CD8-positive, alpha-beta memory T cell (primary cell): ENCODE data around the gene PTPRM. TPM values are rescaled to one million over a fixed set of nuclear protein-coding genes. Genes with fewer than 3 reads are reported as not detected.

Experiments
- CTCF ChIA-PET: fragments of 350-600 bp; sonication (Branson Sonifier 250); formaldehyde crosslinking; loops from one replicate; lab custom pipeline; 2021; ENCODE audit warnings: antibody characterized with exemption; lab: Charles Lee
- POLR2A ChIA-PET: fragments of 350-600 bp; sonication (Branson Sonifier 250); formaldehyde crosslinking; loops from one replicate; lab custom pipeline; 2021; ENCODE audit warnings: antibody characterized with exemption; lab: Charles Lee
- DNase-seq, 5 donors: peaks; one replicate each; pipeline versions ENCODE4 v3.0.0 to v3.0.0-alpha.2; 2020 to 2022; ENCODE audit warnings: mixed read lengths in 1 of 5
- H3K27ac ChIP-seq: one replicate; pipeline ENCODE4 v1.7.0; 2013; ENCODE audit warnings: low read depth, mild to moderate bottlenecking, low read length, moderate library complexity
- H3K27me3 ChIP-seq: 2 replicates; pipeline ENCODE4 v1.7.0; 2013; ENCODE audit warnings: low read length, mild to moderate bottlenecking; ENCODE audit not compliant: insufficient read depth, poor library complexity, severe bottlenecking
- H3K36me3 ChIP-seq: 2 replicates; pipeline ENCODE4 v1.7.0; 2013; ENCODE audit warnings: mild to moderate bottlenecking, low read length, moderate library complexity; ENCODE audit not compliant: insufficient read depth
- H3K4me1 ChIP-seq: 2 replicates; pipeline ENCODE4 v1.7.0; 2013; ENCODE audit warnings: mild to moderate bottlenecking, low read length, moderate library complexity; ENCODE audit not compliant: insufficient read depth
- H3K4me3 ChIP-seq: 2 replicates; pipeline ENCODE4 v1.7.0; 2013; ENCODE audit warnings: mild to moderate bottlenecking, low read length
- H3K9me3 ChIP-seq: 2 replicates; pipeline ENCODE4 v1.7.0; 2013; ENCODE audit warnings: mild to moderate bottlenecking, low read length
- H3K27ac Mint-ChIP-seq, 8 donors: one replicate each; pipeline ENCODE4 v1.8.0; 2020 to 2021; ENCODE audit warnings: mixed read lengths in 8 of 8, mild to moderate bottlenecking in 6 of 8, inconsistent platforms in 3 of 8, moderate library complexity in 3 of 8
- H3K27me3 Mint-ChIP-seq, 2 donors: one replicate each; pipeline ENCODE4 v1.8.0; 2020 to 2021; ENCODE audit warnings: mixed read lengths in 2 of 2, mild to moderate bottlenecking in 1 of 2, moderate library complexity in 1 of 2
- H3K36me3 Mint-ChIP-seq, 3 donors: one replicate each; pipeline ENCODE4 v1.8.0; 2020 to 2021; ENCODE audit warnings: mixed read lengths in 3 of 3, inconsistent platforms in 1 of 3, mild to moderate bottlenecking in 1 of 3
- H3K4me1 Mint-ChIP-seq, 3 donors: one replicate each; pipeline ENCODE4 v1.8.0; 2020 to 2021; ENCODE audit warnings: mixed read lengths in 3 of 3, inconsistent platforms in 1 of 3, mild to moderate bottlenecking in 1 of 3
- H3K4me3 Mint-ChIP-seq, 7 donors: one replicate each; pipeline ENCODE4 v1.8.0; 2020 to 2021; ENCODE audit warnings: mixed read lengths in 7 of 7, mild to moderate bottlenecking in 6 of 7, moderate library complexity in 4 of 7, inconsistent platforms in 2 of 7
- H3K9me3 Mint-ChIP-seq, 5 donors: one replicate each; pipeline ENCODE4 v1.8.0; 2020 to 2022; ENCODE audit warnings: mixed read lengths in 5 of 5, mild to moderate bottlenecking in 3 of 5, moderate library complexity in 2 of 5, inconsistent platforms in 1 of 5
- polyA plus RNA-seq: library from polyadenylated mRNA; unstranded; fragments of 300-500 nt; fragmentation: Illumina TruSeq; gene quantifications from one replicate; pipeline ENCODE4 v1.2.3, GENCODE V29; 2021
- total RNA-seq, 2 experiments: library from RNA; stranded (reverse); gene quantifications; one replicate each; pipeline ENCODE4 v1.2.3, GENCODE V29; 2021

Gene PTPRM
- total and polyA plus RNA-seq, 3 experiments from 2014 or later, result 3.9 to 7.4 (median 5.3) TPM

DNA sequence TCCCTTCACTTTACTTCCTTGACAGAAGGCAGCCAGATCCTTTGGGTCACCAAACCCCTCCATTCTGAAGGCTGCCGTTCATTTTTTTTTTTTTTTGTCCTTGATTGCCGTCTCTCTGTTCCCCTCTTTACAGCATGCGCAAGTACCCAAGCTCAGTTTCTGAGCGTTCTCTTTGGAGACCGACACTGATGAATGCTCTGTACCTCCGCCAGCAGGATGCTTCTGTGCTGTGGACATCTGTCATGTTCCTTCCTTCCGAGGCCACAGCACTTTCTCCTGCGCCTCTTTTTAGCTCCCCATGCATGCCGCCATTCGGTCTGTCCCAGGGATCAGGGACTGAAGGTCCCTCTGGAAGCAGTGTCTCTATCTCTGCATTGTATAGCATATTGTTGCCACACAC is 763.5 kb downstream of the PTPRM start:
- Mint-ChIP-seq H3K27ac (no peak overlapping the region), H3K9me3 (no peaks in the 10 kb centered on the region), H3K27me3 (no peaks in the 10 kb centered on the region), H3K4me3 (no peak overlapping the region), H3K36me3 (no peaks in the 10 kb centered on the region), H3K4me1 (no peaks in the 10 kb centered on the region)
- H3K9me3 ChIP-seq, result no peaks in the 10 kb centered on the region
- POLR2A ChIA-PET, result no interaction called here
- H3K27me3 ChIP-seq, result no peaks in the 10 kb centered on the region
- no peaks in the 10 kb centered on the region for H3K4me1 ChIP-seq
- H3K4me3 ChIP-seq, result no peak overlapping the region
- no peak for DNase-seq
- CTCF ChIA-PET, result no interaction called here
- H3K27ac ChIP-seq, result no peak overlapping the region
- no peaks in the 10 kb centered on the region for H3K36me3 ChIP-seq

DNA sequence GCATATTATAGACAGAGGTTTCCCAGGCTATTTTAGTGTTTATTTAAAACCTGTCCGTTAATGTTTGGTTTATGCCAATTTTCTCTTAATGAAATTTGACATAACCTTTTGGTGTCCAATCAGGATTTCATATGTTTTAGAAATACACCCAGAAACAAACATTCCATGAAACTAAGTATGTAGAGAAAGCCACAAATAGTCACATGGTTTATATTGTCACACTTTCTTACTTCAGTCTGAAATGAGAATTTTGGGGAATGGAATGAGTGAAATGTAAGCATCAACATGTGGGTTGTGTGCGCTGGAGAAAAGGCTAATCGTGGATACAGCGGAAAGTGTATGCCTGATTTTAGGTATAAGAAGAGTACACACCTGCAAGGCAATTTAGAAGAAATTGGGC is 765.2 kb downstream of the PTPRM start:
- no peaks in the 10 kb centered on the region for H3K27me3 Mint-ChIP-seq
- Histone ChIP-seq H3K9me3 (no peaks in the 10 kb centered on the region), H3K27ac (no peak overlapping the region), H3K4me1 (no peaks in the 10 kb centered on the region), H3K4me3 (no peak overlapping the region), H3K36me3 (no peaks in the 10 kb centered on the region), H3K27me3 (no peaks in the 10 kb centered on the region)
- DNase-seq, result no peak
- no peaks in the 10 kb centered on the region for H3K4me1 Mint-ChIP-seq
- ChIA-PET POLR2A (no interaction called here), CTCF (no interaction called here)
- no peak overlapping the region for H3K4me3 Mint-ChIP-seq
- H3K9me3 Mint-ChIP-seq, result no peaks in the 10 kb centered on the region
- H3K27ac Mint-ChIP-seq, result no peak overlapping the region
- H3K36me3 Mint-ChIP-seq, result no peaks in the 10 kb centered on the region

DNA sequence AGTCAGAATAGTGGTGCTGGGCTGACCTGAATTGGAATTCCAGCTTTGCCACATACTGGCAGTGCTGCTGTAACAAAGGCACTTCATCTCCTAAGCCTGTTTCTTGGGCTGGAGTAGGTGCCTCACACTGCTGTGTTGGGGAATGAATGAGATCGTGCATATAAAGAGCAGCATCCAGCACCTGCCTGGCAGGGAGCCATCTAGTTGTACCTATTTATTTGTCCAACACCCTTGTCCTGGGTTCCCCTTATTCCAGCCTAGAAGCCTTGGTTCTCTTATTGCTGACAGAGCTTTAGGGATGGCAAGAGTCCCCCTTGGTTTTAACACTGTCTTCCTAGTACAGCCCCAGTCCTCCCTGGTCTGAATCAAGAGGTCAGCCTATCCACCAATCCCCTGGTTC is 766.8 kb downstream of the PTPRM start:
- Histone ChIP-seq H3K27me3 (no peaks in the 10 kb centered on the region), H3K36me3 (no peaks in the 10 kb centered on the region), H3K27ac (no peak overlapping the region), H3K4me1 (no peaks in the 10 kb centered on the region), H3K9me3 (no peaks in the 10 kb centered on the region), H3K4me3 (no peak overlapping the region)
- H3K4me3 Mint-ChIP-seq, result no peak overlapping the region
- no peak overlapping the region for H3K27ac Mint-ChIP-seq
- no peak for DNase-seq
- peaks cover 0 to 1% of the 10 kb centered on the region in 2 donors for H3K27me3 Mint-ChIP-seq
- no peaks in the 10 kb centered on the region for H3K9me3 Mint-ChIP-seq
- no peaks in the 10 kb centered on the region for H3K36me3 Mint-ChIP-seq
- POLR2A ChIA-PET, result no interaction called here
- CTCF ChIA-PET, result no interaction called here
- H3K4me1 Mint-ChIP-seq, result no peaks in the 10 kb centered on the region

DNA sequence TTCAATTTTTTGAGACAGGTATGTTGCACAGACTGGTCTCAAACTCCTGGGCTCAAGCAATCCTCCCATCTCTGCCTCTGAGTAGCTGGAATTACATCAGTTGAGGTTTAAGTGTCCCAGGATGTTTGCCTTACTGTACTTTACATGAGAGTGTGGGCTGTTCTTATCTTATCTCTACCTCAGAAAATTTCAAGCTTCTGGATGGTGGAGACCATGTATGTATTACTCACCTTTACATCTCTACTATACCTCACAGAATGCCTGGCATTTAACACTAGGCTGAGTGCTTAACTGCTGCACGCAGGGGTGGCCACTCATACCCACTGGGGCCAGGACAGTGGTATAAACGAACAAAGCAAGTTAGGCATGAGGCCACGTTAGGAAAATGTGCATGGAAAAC is 770.1 kb downstream of the PTPRM start:
- Histone ChIP-seq H3K27me3 (no peaks in the 10 kb centered on the region), H3K9me3 (no peaks in the 10 kb centered on the region), H3K4me1 (no peaks in the 10 kb centered on the region), H3K27ac (no peak overlapping the region), H3K4me3 (no peak overlapping the region), H3K36me3 (no peaks in the 10 kb centered on the region)
- no peak for DNase-seq
- ChIA-PET POLR2A (no interaction called here), CTCF (no interaction called here)
- Mint-ChIP-seq H3K4me3 (no peak overlapping the region), H3K27ac (no peak overlapping the region), H3K36me3 (peaks cover 0 to 2% (median 0%) of the 10 kb centered on the region in 3 donors), H3K27me3 (peaks cover 0 to 1% of the 10 kb centered on the region in 2 donors), H3K9me3 (peaks cover 0 to 3% (median 0%) of the 10 kb centered on the region in 5 donors), H3K4me1 (no peaks in the 10 kb centered on the region)

DNA sequence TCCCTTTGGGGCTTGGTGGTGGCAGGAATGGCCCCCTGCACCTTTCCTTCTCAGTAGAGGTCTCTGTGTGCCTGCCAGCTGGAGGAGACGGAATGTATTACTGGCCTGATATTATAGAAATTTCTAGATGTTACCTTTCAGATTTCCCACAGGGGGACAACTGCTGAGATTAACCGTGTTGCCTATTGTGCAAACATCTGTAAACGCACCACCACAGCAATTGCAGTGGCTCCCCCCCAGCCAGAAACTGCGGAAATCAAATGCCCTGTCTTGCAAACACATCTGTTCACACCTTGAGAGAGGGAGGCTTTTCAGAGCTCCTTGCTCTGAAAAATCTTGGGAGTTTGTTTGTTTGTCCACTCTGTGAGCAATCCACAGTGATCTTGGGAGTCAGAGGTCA is 772.1 kb downstream of the PTPRM start:
- H3K36me3 ChIP-seq, result no peaks in the 10 kb centered on the region
- H3K27ac Mint-ChIP-seq, result no peak overlapping the region
- peaks cover 0 to 2% (median 0%) of the 10 kb centered on the region in 3 donors for H3K36me3 Mint-ChIP-seq
- DNase-seq, result no peak
- POLR2A ChIA-PET, result no interaction called here
- peaks cover 0 to 3% (median 0%) of the 10 kb centered on the region in 5 donors for H3K9me3 Mint-ChIP-seq
- no peak overlapping the region for H3K27ac ChIP-seq
- H3K4me3 ChIP-seq, result no peak overlapping the region
- CTCF ChIA-PET, result no interaction called here
- no peaks in the 10 kb centered on the region for H3K4me1 Mint-ChIP-seq
- H3K27me3 Mint-ChIP-seq, result peaks cover 0 to 1% of the 10 kb centered on the region in 2 donors
- no peak overlapping the region for H3K4me3 Mint-ChIP-seq
- H3K9me3 ChIP-seq, result no peaks in the 10 kb centered on the region
- H3K4me1 ChIP-seq, result no peaks in the 10 kb centered on the region
- no peaks in the 10 kb centered on the region for H3K27me3 ChIP-seq

DNA sequence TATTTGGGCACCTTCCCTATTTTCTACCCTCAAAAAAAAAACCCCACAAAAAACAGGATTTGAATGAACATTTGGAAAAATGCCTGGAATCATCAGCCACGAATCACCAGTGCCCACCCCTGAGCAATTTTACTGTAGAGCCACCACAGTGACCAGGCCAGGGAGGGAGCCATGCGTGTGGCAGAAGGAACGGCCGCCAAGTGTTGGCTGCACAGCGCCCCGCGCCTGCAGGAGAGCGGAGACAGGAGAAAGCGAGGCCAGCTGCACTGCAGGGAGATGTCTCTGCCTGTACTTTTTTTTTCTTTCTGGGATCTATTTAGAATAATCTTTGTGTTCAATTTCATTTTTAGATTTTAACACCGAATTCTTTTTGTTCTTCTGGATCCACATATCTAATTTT is 772.8 kb downstream of the PTPRM start:
- Histone ChIP-seq H3K4me3 (no peak overlapping the region), H3K27me3 (no peaks in the 10 kb centered on the region), H3K36me3 (no peaks in the 10 kb centered on the region), H3K9me3 (no peaks in the 10 kb centered on the region), H3K4me1 (no peaks in the 10 kb centered on the region), H3K27ac (no peak overlapping the region)
- peaks cover 0 to 1% of the 10 kb centered on the region in 2 donors for H3K27me3 Mint-ChIP-seq
- H3K4me3 Mint-ChIP-seq, result no peak overlapping the region
- POLR2A ChIA-PET, result no interaction called here
- H3K36me3 Mint-ChIP-seq, result peaks cover 0 to 4% (median 0%) of the 10 kb centered on the region in 3 donors
- no peak overlapping the region for H3K27ac Mint-ChIP-seq
- DNase-seq, result no peak
- CTCF ChIA-PET, result no interaction called here
- H3K4me1 Mint-ChIP-seq, result no peaks in the 10 kb centered on the region
- peaks cover 0 to 3% (median 0%) of the 10 kb centered on the region in 5 donors for H3K9me3 Mint-ChIP-seq

DNA sequence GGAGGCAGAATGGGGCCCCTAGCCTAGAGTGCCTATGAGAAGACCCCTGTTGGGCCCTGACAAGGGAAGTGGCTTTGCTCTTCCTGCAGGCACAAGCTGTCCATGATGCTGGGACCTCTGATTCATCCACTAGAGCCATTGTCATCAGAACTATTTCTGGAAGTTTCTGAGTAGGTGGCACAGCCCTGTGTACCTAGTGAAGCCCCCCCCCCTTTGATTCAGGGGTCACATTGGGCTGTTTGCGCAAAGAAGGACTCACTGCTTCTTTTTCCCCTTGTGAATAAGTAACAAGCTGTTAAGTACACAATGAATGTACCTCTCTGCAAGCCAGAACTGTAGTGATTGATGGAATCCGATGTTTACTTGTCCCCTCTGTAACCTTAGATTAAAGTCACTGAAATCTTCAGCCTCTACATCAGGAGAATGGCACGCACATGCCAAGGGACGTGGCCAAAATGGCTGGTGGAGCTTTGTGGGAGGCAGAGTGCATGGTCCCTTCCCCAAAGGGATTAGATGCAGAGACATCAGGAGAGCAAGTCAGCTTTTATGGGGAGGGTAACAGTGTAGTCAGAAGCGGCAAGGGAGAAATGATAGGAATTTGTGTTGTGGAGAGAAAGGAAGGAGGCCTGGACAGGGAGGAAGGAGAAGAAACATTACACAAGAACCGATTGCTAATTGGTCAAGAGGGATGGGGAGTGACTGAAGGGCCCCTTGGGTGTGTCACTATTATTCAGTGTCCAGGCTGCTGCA is 774.5 kb downstream of the PTPRM start:
- Histone ChIP-seq H3K36me3 (no peaks in the 10 kb centered on the region), H3K27me3 (no peaks in the 10 kb centered on the region), H3K4me3 (no peak overlapping the region), H3K9me3 (no peaks in the 10 kb centered on the region), H3K4me1 (no peaks in the 10 kb centered on the region), H3K27ac (no peak overlapping the region)
- Mint-ChIP-seq H3K4me1 (no peaks in the 10 kb centered on the region), H3K27me3 (peaks cover 0 to 1% of the 10 kb centered on the region in 2 donors), H3K36me3 (peaks cover 0 to 4% (median 0%) of the 10 kb centered on the region in 3 donors), H3K27ac (no peak overlapping the region), H3K9me3 (peaks cover 0 to 3% (median 0%) of the 10 kb centered on the region in 5 donors), H3K4me3 (no peak overlapping the region)
- DNase-seq, result no peak
- ChIA-PET POLR2A (no interaction called here), CTCF (interaction anchor here (1.5 kb wide), 1 partner anchor 19 kb away, joined by 3 read pairs; no protein-coding TSS in a partner anchor)

DNA sequence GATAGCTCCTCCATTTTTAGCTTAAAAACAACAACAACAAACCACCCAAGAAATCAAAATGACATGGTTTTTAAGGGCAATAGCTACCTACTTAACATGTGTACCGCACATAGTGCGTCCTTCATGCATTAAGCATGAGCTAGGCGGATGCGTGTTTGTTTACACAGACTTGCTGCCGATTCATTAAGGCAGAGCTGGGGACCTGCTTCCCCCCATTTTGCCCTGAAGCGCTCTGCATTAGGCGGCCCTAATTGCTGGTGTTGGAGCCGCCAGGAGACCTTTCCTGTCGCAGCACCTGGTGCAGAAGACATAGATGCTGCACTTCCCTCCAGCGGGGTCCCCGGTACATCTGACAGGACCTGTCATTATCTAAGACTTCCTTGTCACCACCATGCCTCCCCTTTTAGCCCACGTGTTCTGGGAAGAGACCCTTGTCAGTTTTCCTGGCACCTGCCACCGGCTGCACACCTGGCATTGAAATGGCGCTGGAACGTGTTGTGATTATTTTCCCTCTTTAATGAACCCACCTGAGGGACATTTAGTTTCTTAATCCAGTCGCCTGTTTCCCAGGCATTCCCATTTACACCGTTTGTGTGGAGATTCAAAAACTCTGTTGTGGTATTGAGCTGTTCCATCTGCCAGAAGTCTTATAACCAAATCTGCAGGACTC is 781.1 kb downstream of the PTPRM start:
- H3K27ac Mint-ChIP-seq, result no peak overlapping the region
- H3K9me3 Mint-ChIP-seq, result peaks cover 0 to 3% (median 0%) of the 10 kb centered on the region in 5 donors
- Histone ChIP-seq H3K9me3 (no peaks in the 10 kb centered on the region), H3K4me1 (no peaks in the 10 kb centered on the region), H3K27me3 (no peaks in the 10 kb centered on the region), H3K36me3 (no peaks in the 10 kb centered on the region), H3K27ac (no peak overlapping the region), H3K4me3 (no peak overlapping the region)
- peaks cover 0 to 2% (median 0%) of the 10 kb centered on the region in 3 donors for H3K36me3 Mint-ChIP-seq
- H3K4me3 Mint-ChIP-seq, result no peak overlapping the region
- H3K27me3 Mint-ChIP-seq, result no peaks in the 10 kb centered on the region
- POLR2A ChIA-PET, result no interaction called here
- DNase-seq, result no peak
- H3K4me1 Mint-ChIP-seq, result no peaks in the 10 kb centered on the region
- CTCF ChIA-PET, result no interaction called here
